Measurements from ENCODE around the gene CCDC24. TPM values are rescaled to one million over a fixed set of nuclear protein-coding genes. Genes with fewer than 3 reads are reported as not detected.

The CCDC24 gene
- total RNA-seq = 2.7 TPM in 2 replicates

- no peaks in the 10 kb centered on the region for H3K27me3 Mint-ChIP-seq (ENCODE audit: insufficient read depth)
- no peaks in the 10 kb centered on the region for H3K9me3 Mint-ChIP-seq
- H3K4me3 Mint-ChIP-seq = peak within 1 kb of the TSS; percentile 91
- H3K27ac Mint-ChIP-seq = peak within 1 kb of the TSS; percentile 82
- H3K4me1 Mint-ChIP-seq (ENCODE audit: low read depth) = peaks cover 13% of the 10 kb centered on the region
- intact Hi-C loops (cut with micrococcal nuclease) = loop anchor here (1.0 kb wide), 4 partner anchors 17 to 284 kb away; partner anchors contain the start of genes ATP6V0B, IPO13 and ST3GAL3
- DNase-seq (ENCODE audit: low spot score) = peak; percentile 74
- peaks cover 3% of the 10 kb centered on the region for H3K36me3 Mint-ChIP-seq (ENCODE audit: low read depth)
Measured at GRCh38 chr1:43991476-43992231, at the start of gene CCDC24. Gene CCDC24 (plus strand): TSS chr1:43991599. CDS start chr1:43991879, 280 bp downstream.

DNA sequence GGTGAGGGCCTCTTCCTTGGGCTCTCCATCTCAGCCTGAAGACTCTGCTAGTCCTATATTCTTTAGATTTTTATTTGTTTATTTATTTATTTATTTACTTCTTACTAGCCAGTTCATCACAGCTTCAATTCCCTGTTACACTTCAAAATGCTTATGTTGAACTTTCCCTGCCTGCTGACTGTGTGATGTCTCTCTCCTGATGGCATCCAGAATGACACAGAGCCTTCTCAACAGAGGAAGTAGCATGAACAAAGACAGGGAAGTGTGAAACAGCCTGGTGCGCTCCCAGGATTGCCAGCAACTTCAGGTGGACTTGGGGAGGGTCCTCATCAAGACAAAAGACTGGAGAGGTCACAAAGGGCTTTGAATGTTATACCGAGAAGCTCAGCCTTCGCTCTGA is 49.0 kb upstream of the CCDC24 start:
- DNase-seq (ENCODE audit: low spot score) = no peak
- intact Hi-C loops (cut with micrococcal nuclease) = no loop called here
- Mint-ChIP-seq H3K4me3 (no peak overlapping the region), H3K4me1 (ENCODE audit: low read depth) (peaks cover 35% of the 10 kb centered on the region), H3K27ac (no peak overlapping the region), H3K9me3 (no peaks in the 10 kb centered on the region), H3K36me3 (ENCODE audit: low read depth) (peaks cover 17% of the 10 kb centered on the region), H3K27me3 (ENCODE audit: insufficient read depth) (no peaks in the 10 kb centered on the region)

GRCh38 chr1:43944860-43945259 is 46.5 kb upstream of the CCDC24 start:
- Mint-ChIP-seq H3K27ac (peak overlapping the region; percentile 72), H3K27me3 (ENCODE audit: insufficient read depth) (no peaks in the 10 kb centered on the region), H3K4me3 (peak overlapping the region; percentile 97), H3K9me3 (no peaks in the 10 kb centered on the region), H3K36me3 (ENCODE audit: low read depth) (peaks cover 11% of the 10 kb centered on the region), H3K4me1 (ENCODE audit: low read depth) (peaks cover 43% of the 10 kb centered on the region)
- DNase-seq (ENCODE audit: low spot score) = no peak
- intact Hi-C loops (cut with micrococcal nuclease) = no loop called here

GRCh38 chr1:43945674-43946235 is 45.6 kb upstream of the CCDC24 start:
- H3K4me3 Mint-ChIP-seq = peak overlapping the region; percentile 97
- DNase-seq (ENCODE audit: low spot score) = no peak
- H3K9me3 Mint-ChIP-seq = no peaks in the 10 kb centered on the region
- peaks cover 49% of the 10 kb centered on the region for H3K4me1 Mint-ChIP-seq (ENCODE audit: low read depth)
- H3K27me3 Mint-ChIP-seq (ENCODE audit: insufficient read depth) = no peaks in the 10 kb centered on the region
- intact Hi-C loops (cut with micrococcal nuclease) = loop anchor here (1.0 to 2.0 kb wide), 13 partner anchors 11 to 773 kb away; partner anchors contain the start of genes ATP6V0B, CCDC24, CDC20 and CFAP57
- peak overlapping the region; percentile 96 for H3K27ac Mint-ChIP-seq
- peaks cover 17% of the 10 kb centered on the region for H3K36me3 Mint-ChIP-seq (ENCODE audit: low read depth)

GRCh38 chr1:43946236-43947060 is 45.0 kb upstream of the CCDC24 start, which contains the start of gene IPO13:
Gene IPO13 (plus strand): TSS chr1:43946950. CDS start chr1:43947601, 651 bp downstream.
- peak; percentile 96 for DNase-seq (ENCODE audit: low spot score)
- intact Hi-C loops (cut with micrococcal nuclease) = loop anchor here (1.0 to 2.0 kb wide), 13 partner anchors 12 to 774 kb away; partner anchors contain the start of genes ATP6V0B, CCDC24, CDC20 and CFAP57
- Mint-ChIP-seq H3K27ac (peak within 1 kb of the TSS; percentile 96), H3K36me3 (ENCODE audit: low read depth) (peaks cover 19% of the 10 kb centered on the region), H3K27me3 (ENCODE audit: insufficient read depth) (no peaks in the 10 kb centered on the region), H3K4me1 (ENCODE audit: low read depth) (peaks cover 53% of the 10 kb centered on the region), H3K9me3 (no peaks in the 10 kb centered on the region), H3K4me3 (peak within 1 kb of the TSS; percentile 97)

- peaks cover 19% of the 10 kb centered on the region for H3K36me3 Mint-ChIP-seq (ENCODE audit: low read depth)
- no peaks in the 10 kb centered on the region for H3K27me3 Mint-ChIP-seq (ENCODE audit: insufficient read depth)
- intact Hi-C loops (cut with micrococcal nuclease) = loop anchor here (2.0 kb wide), 1 partner anchor 416 kb away; the partner anchor contains the start of gene PTPRF
- no peaks in the 10 kb centered on the region for H3K9me3 Mint-ChIP-seq
- peaks cover 53% of the 10 kb centered on the region for H3K4me1 Mint-ChIP-seq (ENCODE audit: low read depth)
- peak overlapping the region; percentile 97 for H3K4me3 Mint-ChIP-seq
- peak overlapping the region; percentile 96 for H3K27ac Mint-ChIP-seq
- DNase-seq (ENCODE audit: low spot score) = no peak
Measured at GRCh38 chr1:43947061-43947873, 44.1 kb upstream of the CCDC24 start.

- Mint-ChIP-seq H3K4me1 (ENCODE audit: low read depth) (peaks cover 48% of the 10 kb centered on the region), H3K27ac (peak overlapping the region; percentile 61), H3K27me3 (ENCODE audit: insufficient read depth) (no peaks in the 10 kb centered on the region), H3K9me3 (no peaks in the 10 kb centered on the region), H3K36me3 (ENCODE audit: low read depth) (peaks cover 13% of the 10 kb centered on the region), H3K4me3 (peak overlapping the region; percentile 97)
- intact Hi-C loops (cut with micrococcal nuclease) = loop anchor here (2.0 kb wide), 1 partner anchor 417 kb away; the partner anchor contains the start of gene PTPRF
- DNase-seq (ENCODE audit: low spot score) = no peak
Measured at GRCh38 chr1:43947874-43948437, 43.4 kb upstream of the CCDC24 start.

GRCh38 chr1:43949678-43950077 is 41.7 kb upstream of the CCDC24 start:
- no peaks in the 10 kb centered on the region for H3K9me3 Mint-ChIP-seq
- no peak for DNase-seq (ENCODE audit: low spot score)
- intact Hi-C loops (cut with micrococcal nuclease) = no loop called here
- no peaks in the 10 kb centered on the region for H3K27me3 Mint-ChIP-seq (ENCODE audit: insufficient read depth)
- H3K4me3 Mint-ChIP-seq = peak overlapping the region; percentile 31
- H3K27ac Mint-ChIP-seq = no peak overlapping the region
- H3K36me3 Mint-ChIP-seq (ENCODE audit: low read depth) = peaks cover 11% of the 10 kb centered on the region
- peaks cover 42% of the 10 kb centered on the region for H3K4me1 Mint-ChIP-seq (ENCODE audit: low read depth)

DNA sequence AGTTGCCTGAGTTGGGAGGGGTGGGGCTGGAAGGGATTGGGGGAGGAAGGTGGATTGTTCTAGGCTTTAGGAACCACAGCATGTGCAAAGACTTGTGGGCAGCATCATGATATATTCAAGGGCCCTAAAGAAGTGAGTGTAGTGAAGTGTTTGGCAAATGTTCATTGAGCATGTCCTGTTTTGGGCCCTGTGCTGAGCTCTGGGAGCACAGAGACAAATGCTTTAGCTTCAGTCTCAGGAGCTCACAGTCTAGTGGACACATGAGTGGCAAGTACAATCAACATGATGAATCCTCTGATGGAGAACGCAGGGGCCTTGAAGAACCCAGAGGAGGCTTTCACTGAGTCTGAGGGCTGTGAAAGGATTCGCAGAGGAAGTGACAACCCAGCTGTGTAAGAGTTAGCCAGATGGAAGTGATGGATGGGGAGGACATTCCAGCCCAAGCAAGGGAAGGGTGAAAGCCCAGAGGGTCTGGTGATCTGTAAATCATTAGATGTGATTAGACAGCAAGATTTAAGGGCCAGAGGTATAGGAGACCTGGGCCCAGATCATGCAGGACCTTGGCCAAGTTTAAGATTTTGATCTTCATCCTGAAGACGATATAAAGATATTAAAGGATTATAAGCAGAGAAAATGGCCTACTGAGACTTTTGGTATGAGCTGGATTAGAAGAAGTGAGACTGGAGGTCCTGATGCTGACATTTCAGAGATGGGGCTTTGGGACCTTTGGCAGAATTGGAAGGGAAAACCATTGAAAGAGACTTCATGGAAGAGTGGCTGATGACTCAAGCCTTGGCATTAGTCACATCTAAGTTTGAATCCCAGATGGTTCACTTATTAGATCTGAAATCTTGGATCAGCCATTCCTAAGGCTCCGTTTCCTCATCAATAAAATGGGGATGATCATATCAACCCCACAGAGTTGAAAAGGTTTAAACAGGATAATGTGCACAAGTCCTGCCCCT is 40.1 kb upstream of the CCDC24 start:
- H3K4me1 Mint-ChIP-seq (ENCODE audit: low read depth) = peaks cover 26% of the 10 kb centered on the region
- peaks cover 8% of the 10 kb centered on the region for H3K36me3 Mint-ChIP-seq (ENCODE audit: low read depth)
- H3K9me3 Mint-ChIP-seq = no peaks in the 10 kb centered on the region
- no peak overlapping the region for H3K4me3 Mint-ChIP-seq
- no peak overlapping the region for H3K27ac Mint-ChIP-seq
- H3K27me3 Mint-ChIP-seq (ENCODE audit: insufficient read depth) = no peaks in the 10 kb centered on the region
- intact Hi-C loops (cut with micrococcal nuclease) = no loop called here
- no peak for DNase-seq (ENCODE audit: low spot score)

- no peak for DNase-seq (ENCODE audit: low spot score)
- peaks cover 11% of the 10 kb centered on the region for H3K36me3 Mint-ChIP-seq (ENCODE audit: low read depth)
- intact Hi-C loops (cut with micrococcal nuclease) = no loop called here
- H3K9me3 Mint-ChIP-seq = no peaks in the 10 kb centered on the region
- H3K4me1 Mint-ChIP-seq (ENCODE audit: low read depth) = peaks cover 22% of the 10 kb centered on the region
- H3K4me3 Mint-ChIP-seq = no peak overlapping the region
- no peak overlapping the region for H3K27ac Mint-ChIP-seq
- H3K27me3 Mint-ChIP-seq (ENCODE audit: insufficient read depth) = no peaks in the 10 kb centered on the region
Measured at GRCh38 chr1:43952731-43953346, 38.6 kb upstream of the CCDC24 start.

DNA sequence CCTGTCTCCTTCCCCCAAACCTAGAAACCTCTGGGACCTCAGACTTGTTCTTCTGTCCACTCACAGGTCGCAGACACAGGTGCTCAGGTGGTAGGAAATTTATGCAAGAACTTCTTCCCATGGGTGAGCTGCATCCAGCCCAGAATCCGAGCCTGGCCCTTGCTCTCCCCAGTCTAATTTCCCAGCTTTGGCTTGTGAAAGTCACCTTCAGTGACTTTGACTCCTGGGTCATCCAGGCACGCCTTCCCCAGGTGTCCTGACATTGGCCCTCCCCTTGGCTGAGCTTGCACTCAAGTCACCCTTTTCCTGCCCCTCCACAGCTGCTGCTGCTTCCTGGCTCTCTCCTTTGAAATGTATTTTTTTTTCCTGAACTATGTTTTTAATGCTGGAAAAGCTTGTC is 38.0 kb upstream of the CCDC24 start:
- no peak overlapping the region for H3K4me3 Mint-ChIP-seq
- peaks cover 17% of the 10 kb centered on the region for H3K4me1 Mint-ChIP-seq (ENCODE audit: low read depth)
- no peaks in the 10 kb centered on the region for H3K27me3 Mint-ChIP-seq (ENCODE audit: insufficient read depth)
- no peak overlapping the region for H3K27ac Mint-ChIP-seq
- H3K36me3 Mint-ChIP-seq (ENCODE audit: low read depth) = peaks cover 13% of the 10 kb centered on the region
- intact Hi-C loops (cut with micrococcal nuclease) = no loop called here
- DNase-seq (ENCODE audit: low spot score) = no peak
- no peaks in the 10 kb centered on the region for H3K9me3 Mint-ChIP-seq
